HepG2 (cell line): Measurements from ENCODE around the gene PARVB. TPM values are rescaled to one million over a fixed set of nuclear protein-coding genes. Genes with fewer than 3 reads are reported as not detected.

Source experiments
- ATAC-seq: fragments of 200-7000 bp; cut with Tn5 transposase; 3 replicates; pipeline ENCODE4 v1.9.1; 2020; ENCODE audit warnings: mild to moderate bottlenecking, moderate library complexity
- BruUV-seq: library from RNA; stranded (reverse); fragments of 400-500 nt; replicated peaks from 2 replicates; lab custom pipeline; 2021; lab: Mats Ljungman, UMichigan
- CTCF ChIA-PET: fragments of 300-600 bp; formaldehyde crosslinking; extraction: SDS; loops from one replicate; lab custom pipeline; 2021; ENCODE audit warnings: low total read pairs, inconsistent platforms, low intra/inter-chr PET ratio; lab: Yijun Ruan, JAX
- POLR2A ChIA-PET: fragments of 350-600 bp; sonication (Branson Sonifier 250); formaldehyde crosslinking; loops from one replicate; lab custom pipeline; 2020; ENCODE audit warnings: antibody characterized with exemption, inconsistent platforms; lab: Yijun Ruan, JAX
- DNase-seq: peaks from one replicate; pipeline ENCODE4 v3.0.0-alpha.2; 2015; ENCODE audit warnings: low spot score
- FAIRE-seq: peaks from 3 replicates; lab custom pipeline; 2011; peaks lifted over from hg19 to GRCh38; lab: Jason Lieb, UNC
- H2AFZ ChIP-seq: one replicate; pipeline ENCODE4 v1.6.1; 2011; ENCODE audit warnings: low read length, inconsistent platforms
- H3K27ac ChIP-seq: fragments of 300-600 bp; 3 replicates; pipeline ENCODE4 v1.8.0; 2011; ENCODE audit warnings: mixed run types, mild to moderate bottlenecking, mixed read lengths, low read length, inconsistent platforms; ENCODE audit not compliant: insufficient read depth; ENCODE audit errors: extremely low read length
- H3K27me3 ChIP-seq, 2 experiments: fragments of 200-600 bp in 1 of 2; 2 replicates in 1 of 2; 3 replicates in 1 of 2; pipeline versions ENCODE4 v1.6.0 to v1.8.0; 2011; ENCODE audit warnings: low read length in 2 of 2, mild to moderate bottlenecking in 2 of 2, moderate library complexity in 2 of 2, inconsistent platforms in 1 of 2; ENCODE audit not compliant: insufficient read depth in 2 of 2, control insufficient read depth in 1 of 2
- H3K36me3 ChIP-seq, 2 experiments: fragments of 200-600 bp in 1 of 2; replicated peaks in 1 of 2; 2 replicates in 1 of 2; 3 replicates in 1 of 2; pipeline versions ENCODE4 v1.5.1 to v1.8.0; 2011; ENCODE audit warnings: low read length in 2 of 2, inconsistent platforms in 1 of 2; ENCODE audit not compliant: insufficient read depth in 2 of 2, control insufficient read depth in 1 of 2
- H3K4me1 ChIP-seq: 2 replicates; pipeline ENCODE4 v1.5.1; 2012; ENCODE audit warnings: low read length, inconsistent platforms; ENCODE audit not compliant: insufficient read depth
- H3K4me2 ChIP-seq: 2 replicates; pipeline ENCODE4 v1.6.0; 2011; ENCODE audit warnings: low read depth, low read length, inconsistent platforms
- H3K4me3 ChIP-seq, 3 experiments: fragments of 200-600 bp in 1 of 3; sonication (generic), shearing (Covaris generic) in 1 of 3; replicated peaks in 1 of 3; 2 replicates each; pipeline ENCODE4 v1.5.1; 2011 to 2016; ENCODE audit warnings: low read length in 3 of 3, inconsistent platforms in 2 of 3, low read depth in 2 of 3, mild to moderate bottlenecking in 2 of 3, control low read depth in 1 of 3, mixed read lengths in 1 of 3; ENCODE audit not compliant: insufficient read depth in 1 of 3
- H3K79me2 ChIP-seq: one replicate; pipeline ENCODE4 v1.6.1; 2011; ENCODE audit warnings: low read length, inconsistent platforms; ENCODE audit not compliant: insufficient read depth
- H3K9ac ChIP-seq: 2 replicates; pipeline ENCODE4 v1.6.0; 2011; ENCODE audit warnings: mild to moderate bottlenecking, low read depth, low read length, inconsistent platforms; ENCODE audit not compliant: insufficient read depth
- H3K9me3 ChIP-seq: 2 replicates; pipeline ENCODE4 v1.5.1; 2012; ENCODE audit warnings: mild to moderate bottlenecking, low read length
- H4K20me1 ChIP-seq: 2 replicates; pipeline ENCODE4 v1.6.0; 2011; ENCODE audit warnings: inconsistent platforms, mild to moderate bottlenecking, low read length, moderate library complexity; ENCODE audit not compliant: insufficient read depth
- AFF4 ChIP-seq: sonication (generic); formaldehyde crosslinking; IDR thresholded peaks from 2 replicates; pipeline ENCODE4 v1.4.0; 2020; ENCODE audit warnings: missing genetic modification reagents
- ATF1 ChIP-seq: IDR thresholded peaks from 2 replicates; pipeline ENCODE4 v1.6.1; 2016; ENCODE audit warnings: mild to moderate bottlenecking, control low read depth
- CBX2 ChIP-seq, 2 experiments: fragments of 200-600 bp in 1 of 2; sonication (generic); formaldehyde crosslinking in 1 of 2; IDR thresholded peaks; 2 replicates each; pipeline versions ENCODE4 v1.7.0 to v1.8.1; 2018 to 2022; ENCODE audit warnings: low read depth in 2 of 2, low read length in 1 of 2, mild to moderate bottlenecking in 1 of 2, missing genetic modification reagents in 1 of 2
- CEBPG ChIP-seq: IDR thresholded peaks from 2 replicates; pipeline ENCODE4 v1.6.1; 2016
- DNMT1 ChIP-seq: sonication (generic); formaldehyde crosslinking; IDR thresholded peaks from 2 replicates; pipeline ENCODE4 v1.5.1; 2020; ENCODE audit warnings: mild to moderate bottlenecking, missing genetic modification reagents
- NR2F1 ChIP-seq, 2 experiments: fragments of 450-650 bp in 1 of 2; formaldehyde crosslinking in 1 of 2; IDR thresholded peaks; 2 replicates each; pipeline versions ENCODE4 v1.5.0 to v1.6.1; 2016 to 2020; ENCODE audit warnings: mild to moderate bottlenecking in 1 of 2, missing compliant biosample characterization in 1 of 2, missing genetic modification reagents in 1 of 2, moderate library complexity in 1 of 2
- RCOR2 ChIP-seq: IDR thresholded peaks from 2 replicates; pipeline ENCODE4 v1.6.1; 2016; ENCODE audit warnings: missing biosample characterization, missing genetic modification reagents
- RELA ChIP-seq: sonication (generic); formaldehyde crosslinking; IDR thresholded peaks from 2 replicates; pipeline ENCODE4 v1.4.0; 2020; ENCODE audit warnings: missing genetic modification reagents
- TFAP4 ChIP-seq: sonication (generic); IDR thresholded peaks from 2 replicates; pipeline ENCODE4 v1.6.1; 2016; ENCODE audit warnings: low read depth, borderline replicate concordance
- TGIF2 ChIP-seq: IDR thresholded peaks from 2 replicates; pipeline ENCODE4 v1.6.1; 2016; ENCODE audit warnings: control low read depth, missing compliant biosample characterization
- ZNF276 ChIP-seq: sonication (generic); formaldehyde crosslinking; IDR thresholded peaks from 2 replicates; pipeline ENCODE4 v1.4.0; 2020; ENCODE audit warnings: mild to moderate bottlenecking, low read depth, missing genetic modification reagents
- ZNF589 ChIP-seq: sonication (generic); formaldehyde crosslinking; conservative IDR thresholded peaks from 2 replicates; pipeline ENCODE4 v1.8.0; 2022; ENCODE audit warnings: mild to moderate bottlenecking, moderate library complexity, missing genetic modification reagents
- ZNF670 ChIP-seq: sonication (generic); formaldehyde crosslinking; IDR thresholded peaks from 2 replicates; pipeline ENCODE4 v1.8.0; 2022; ENCODE audit warnings: mild to moderate bottlenecking, missing genetic modification reagents, borderline replicate concordance
- ZNF672 ChIP-seq: sonication (generic); formaldehyde crosslinking; IDR thresholded peaks from 2 replicates; pipeline ENCODE4 v1.8.1; 2022; ENCODE audit warnings: missing genetic modification reagents
- ZNF816 ChIP-seq: sonication (generic); formaldehyde crosslinking; IDR thresholded peaks from 2 replicates; pipeline ENCODE4 v1.8.0; 2022; ENCODE audit warnings: missing genetic modification reagents, mild to moderate bottlenecking, borderline replicate concordance
- WGBS: methylation state at CpG from one replicate; pipeline ENCODE4 v1.1.6; 2017; ENCODE audit warnings: low lambda C conversion rate; 5-methylcytosine and 5-hydroxymethylcytosine counted together
- in situ Hi-C: cut with HindIII; loops from 2 replicates; pipeline ENCODE4 v1.10.0; 2017; ENCODE audit warnings: low pct_unique_long_range_greater_than_20kb; ENCODE audit not compliant: extremely low pct_ligation_motif_present
- intact Hi-C: fragments of 100-400 bp; cut with micrococcal nuclease; formaldehyde crosslinking; loops from one replicate; pipeline ENCODE4 v1.10.0; 2022; ENCODE audit not compliant: unreplicated experiment
- polyA plus RNA-seq, 8 experiments: library from polyadenylated mRNA; depleted of rRNA in 3 of 8; stranded (reverse) in 7 of 8; unstranded in 1 of 8; fragments of >200 nt; fragmentation: Illumina TruSeq in 4 of 8; extraction: Trizol in 4 of 8; gene quantifications; 2 replicates each; pipeline versions ENCODE4 v1.2.1 to v1.2.3, GENCODE V29; 2011 to 2016; ENCODE audit warnings: low read depth in 4 of 8, missing spikeins in 1 of 8, mixed read lengths in 1 of 8; ENCODE audit not compliant: insufficient read depth in 1 of 8
- total RNA-seq, 5 experiments: library from RNA; depleted of rRNA; stranded (reverse); fragments of >200 nt; fragmentation: Illumina TruSeq; extraction: Trizol; gene quantifications; 2 replicates each; pipeline ENCODE4 v1.2.3, GENCODE V29; 2016; ENCODE audit warnings: low read depth in 1 of 5

The PARVB gene
- total and polyA plus RNA-seq, 2 of the 13 experiments (the other 11 are each of a cell fraction or from before 2014, with no cell fraction given): 0.11 to 0.15 TPM

- H3K27ac ChIP-seq: no peak overlapping the region
- no peaks in the 10 kb centered on the region for H3K9me3 ChIP-seq
- no peak overlapping the region for H2AFZ ChIP-seq
- H3K36me3 ChIP-seq: no peaks in the 10 kb centered on the region
- H3K79me2 ChIP-seq: no peaks in the 10 kb centered on the region
- BruUV-seq: no TSS peak
- whole genome bisulfite sequencing: 76% methylated on average over 7 of the region's 7 CpGs
- no peak overlapping the region for H3K4me3 ChIP-seq
- POLR2A ChIA-PET: no interaction called here
- intact Hi-C loops: no loop called here
- FAIRE-seq (no peak), ATAC-seq (no peak), DNase-seq (no peak)
- H3K9ac ChIP-seq: no peak overlapping the region
- H4K20me1 ChIP-seq: no peaks in the 10 kb centered on the region
- H3K27me3 ChIP-seq: peaks cover 0 to 15% of the 10 kb centered on the region in 2 experiments; a peak in 1 of 5 replicates
- in situ Hi-C loops: no loop called here
- H3K4me2 ChIP-seq: no peak overlapping the region
- CTCF ChIA-PET: no interaction called here
- H3K4me1 ChIP-seq: peaks cover 13% of the 10 kb centered on the region
- TF ChIP-seq DNMT1 (no peak), ZNF670 (CRISPR knock-in tag) (no peak), ZNF589 (CRISPR knock-in tag) (no peak), TFAP4 (no peak), AFF4 (CRISPR knock-in tag) (no peak), ZNF672 (no peak), CEBPG (CRISPR knock-in tag) (no peak), ATF1 (no peak), ZNF276 (CRISPR knock-in tag) (no peak), TGIF2 (CRISPR knock-in tag) (no peak), RELA (no peak), CBX2 (IDR thresholded peaks at IDR 0.05; ENCODE audit: low read depth, low read length) (no peak), CBX2 (CRISPR knock-in tag; IDR thresholded peaks at IDR 0.05; ENCODE audit: low read depth) (no peak), ZNF816 (CRISPR knock-in tag) (no peak), RCOR2 (CRISPR knock-in tag) (no peak), NR2F1 (CRISPR knock-in tag; IDR thresholded peaks at IDR 0.05) (no peak)
These were observed 4.0 kb downstream of the PARVB start for GRCh38 chr22:44028091-44028490.
